HL-60 (cell line): Measurements from ENCODE around the gene KIF12.
"Not testable (repeated sequence)": the region's sequence is repeated elsewhere in the genome, so short reads cannot be mapped to it uniquely, and the experiment has no call there.

Experiments used
- DNase-seq, 2 experiments: peaks; one replicate each; pipeline ENCODE4 v3.0.0-alpha.2; 2010 to 2020; ENCODE audit warnings: low read depth in 1 of 2, low spot score in 1 of 2
- H3K27ac ChIP-seq: fragments of 250-450 bp; sonication (Bioruptor Pico); replicated peaks from 2 replicates; pipeline ENCODE4 v1.5.1; 2020; ENCODE audit warnings: mild to moderate bottlenecking, moderate library complexity
- H3K27me3 ChIP-seq: fragments of 250-450 bp; sonication (Bioruptor Pico); 2 replicates; pipeline ENCODE4 v1.5.1; 2021; ENCODE audit warnings: mild to moderate bottlenecking, moderate library complexity; ENCODE audit not compliant: insufficient read depth, poor library complexity, severe bottlenecking
- H3K4me3 ChIP-seq: replicated peaks from 2 replicates; pipeline ENCODE4 v1.5.1; 2011; ENCODE audit warnings: mild to moderate bottlenecking, control low read depth, low read length; ENCODE audit not compliant: insufficient read depth
- GABPA ChIP-seq: IDR thresholded peaks from 2 replicates; pipeline ENCODE4 v1.6.1; 2012; ENCODE audit warnings: low read depth
- POLR2AphosphoS5 ChIP-seq: IDR thresholded peaks from 2 replicates; pipeline ENCODE4 v1.6.1; 2012; ENCODE audit warnings: low read depth
- SPI1 ChIP-seq: IDR thresholded peaks from 2 replicates; pipeline ENCODE4 v1.6.1; 2012; ENCODE audit warnings: low read depth, mild to moderate bottlenecking, borderline replicate concordance
- TF ChIP-seq, protein P1 (sequence below): IDR thresholded peaks from 2 replicates; pipeline ENCODE4 v1.6.1; 2012; ENCODE audit warnings: low read depth; ENCODE audit not compliant: insufficient replicate concordance
- TF ChIP-seq, protein P2 (sequence below): IDR thresholded peaks from one replicate; pipeline ENCODE4 v1.5.1; 2011; ENCODE audit warnings: low read length, control low read depth, inconsistent platforms; ENCODE audit not compliant: insufficient read depth

The KIF12 gene

DNA sequence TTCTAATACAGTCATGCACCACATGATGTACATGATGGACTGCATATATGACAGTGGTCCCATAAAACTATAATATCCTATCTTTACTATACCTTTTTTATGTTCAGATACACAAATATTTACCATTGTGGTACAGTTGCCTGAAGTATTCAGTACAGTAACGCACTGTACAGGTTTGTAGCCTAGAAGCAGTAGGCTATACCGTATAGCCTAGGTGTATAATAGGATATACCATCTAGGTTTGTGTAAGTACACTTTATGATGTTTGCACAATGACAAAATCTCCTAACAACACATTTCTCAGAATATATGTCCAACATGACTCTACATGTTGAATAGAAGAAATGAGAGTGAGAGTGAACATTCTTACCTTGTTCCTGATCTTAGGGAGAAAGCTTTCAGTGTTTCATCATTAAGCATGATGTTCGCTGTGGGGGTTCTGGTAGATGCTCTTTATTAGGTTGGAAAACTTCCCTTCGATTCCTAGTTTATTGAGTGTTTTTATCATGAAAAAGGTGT, 52.8 kb downstream of the KIF12 start:
- no peak overlapping the region for H3K27ac ChIP-seq
- no peak for DNase-seq
- H3K27me3 ChIP-seq, result no peaks in the 10 kb centered on the region
- no peak overlapping the region for H3K4me3 ChIP-seq
- no peak for TF ChIP-seq POLR2AphosphoS5
- TF ChIP-seq SPI1, result no peak
- TF ChIP-seq, protein P1, sequence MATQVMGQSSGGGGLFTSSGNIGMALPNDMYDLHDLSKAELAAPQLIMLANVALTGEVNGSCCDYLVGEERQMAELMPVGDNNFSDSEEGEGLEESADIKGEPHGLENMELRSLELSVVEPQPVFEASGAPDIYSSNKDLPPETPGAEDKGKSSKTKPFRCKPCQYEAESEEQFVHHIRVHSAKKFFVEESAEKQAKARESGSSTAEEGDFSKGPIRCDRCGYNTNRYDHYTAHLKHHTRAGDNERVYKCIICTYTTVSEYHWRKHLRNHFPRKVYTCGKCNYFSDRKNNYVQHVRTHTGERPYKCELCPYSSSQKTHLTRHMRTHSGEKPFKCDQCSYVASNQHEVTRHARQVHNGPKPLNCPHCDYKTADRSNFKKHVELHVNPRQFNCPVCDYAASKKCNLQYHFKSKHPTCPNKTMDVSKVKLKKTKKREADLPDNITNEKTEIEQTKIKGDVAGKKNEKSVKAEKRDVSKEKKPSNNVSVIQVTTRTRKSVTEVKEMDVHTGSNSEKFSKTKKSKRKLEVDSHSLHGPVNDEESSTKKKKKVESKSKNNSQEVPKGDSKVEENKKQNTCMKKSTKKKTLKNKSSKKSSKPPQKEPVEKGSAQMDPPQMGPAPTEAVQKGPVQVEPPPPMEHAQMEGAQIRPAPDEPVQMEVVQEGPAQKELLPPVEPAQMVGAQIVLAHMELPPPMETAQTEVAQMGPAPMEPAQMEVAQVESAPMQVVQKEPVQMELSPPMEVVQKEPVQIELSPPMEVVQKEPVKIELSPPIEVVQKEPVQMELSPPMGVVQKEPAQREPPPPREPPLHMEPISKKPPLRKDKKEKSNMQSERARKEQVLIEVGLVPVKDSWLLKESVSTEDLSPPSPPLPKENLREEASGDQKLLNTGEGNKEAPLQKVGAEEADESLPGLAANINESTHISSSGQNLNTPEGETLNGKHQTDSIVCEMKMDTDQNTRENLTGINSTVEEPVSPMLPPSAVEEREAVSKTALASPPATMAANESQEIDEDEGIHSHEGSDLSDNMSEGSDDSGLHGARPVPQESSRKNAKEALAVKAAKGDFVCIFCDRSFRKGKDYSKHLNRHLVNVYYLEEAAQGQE, result no peak
- TF ChIP-seq GABPA, result no peak
- TF ChIP-seq, protein P2, sequence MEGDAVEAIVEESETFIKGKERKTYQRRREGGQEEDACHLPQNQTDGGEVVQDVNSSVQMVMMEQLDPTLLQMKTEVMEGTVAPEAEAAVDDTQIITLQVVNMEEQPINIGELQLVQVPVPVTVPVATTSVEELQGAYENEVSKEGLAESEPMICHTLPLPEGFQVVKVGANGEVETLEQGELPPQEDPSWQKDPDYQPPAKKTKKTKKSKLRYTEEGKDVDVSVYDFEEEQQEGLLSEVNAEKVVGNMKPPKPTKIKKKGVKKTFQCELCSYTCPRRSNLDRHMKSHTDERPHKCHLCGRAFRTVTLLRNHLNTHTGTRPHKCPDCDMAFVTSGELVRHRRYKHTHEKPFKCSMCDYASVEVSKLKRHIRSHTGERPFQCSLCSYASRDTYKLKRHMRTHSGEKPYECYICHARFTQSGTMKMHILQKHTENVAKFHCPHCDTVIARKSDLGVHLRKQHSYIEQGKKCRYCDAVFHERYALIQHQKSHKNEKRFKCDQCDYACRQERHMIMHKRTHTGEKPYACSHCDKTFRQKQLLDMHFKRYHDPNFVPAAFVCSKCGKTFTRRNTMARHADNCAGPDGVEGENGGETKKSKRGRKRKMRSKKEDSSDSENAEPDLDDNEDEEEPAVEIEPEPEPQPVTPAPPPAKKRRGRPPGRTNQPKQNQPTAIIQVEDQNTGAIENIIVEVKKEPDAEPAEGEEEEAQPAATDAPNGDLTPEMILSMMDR, result no peak

DNA sequence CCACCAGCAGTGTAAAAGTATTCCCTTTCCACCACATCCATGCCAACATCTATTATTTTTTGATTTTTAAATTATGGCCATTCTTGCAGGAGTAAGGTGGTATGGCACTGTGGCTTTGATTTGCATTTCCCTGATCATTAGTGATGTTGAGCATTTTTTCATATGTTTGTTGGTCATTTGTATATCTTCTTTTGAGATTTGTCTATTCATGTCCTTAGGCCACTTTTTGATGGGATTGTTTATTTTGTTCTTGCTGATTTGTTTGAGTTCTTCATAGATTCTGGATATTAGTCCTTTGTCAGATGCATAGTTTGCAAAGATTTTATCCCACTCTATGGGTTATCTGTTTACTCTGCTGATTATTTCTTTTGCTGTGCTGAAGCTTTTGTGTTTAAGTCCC, 55.4 kb downstream of the KIF12 start:
- H3K27ac ChIP-seq, H3K27me3 ChIP-seq, H3K4me3 ChIP-seq, DNase-seq: not testable (repeated sequence)
